ENCODE measurements around the gene GRAMD2B.

GRAMD2B gene

DNA sequence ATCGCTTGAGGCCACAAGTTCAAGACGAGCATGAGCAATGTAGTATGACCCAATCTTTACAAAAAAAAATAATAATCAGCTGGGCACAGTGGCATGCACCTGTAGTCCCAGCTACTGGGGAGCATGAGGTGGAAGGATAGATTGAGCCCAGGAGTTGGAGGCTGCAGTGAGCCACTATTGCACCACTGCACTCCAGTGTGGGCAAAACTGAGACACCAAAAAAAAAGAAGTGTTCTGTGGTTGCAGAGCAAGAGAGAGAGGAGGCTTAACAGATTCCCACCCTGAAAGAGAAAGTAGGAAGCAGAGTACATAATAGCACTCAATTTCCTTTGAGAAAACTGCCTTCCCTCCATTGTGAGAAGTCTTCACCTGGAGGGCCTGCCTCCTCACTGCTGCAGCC is 119.2 kb downstream of the GRAMD2B start:
- DNase-seq (ENCODE audit: low read depth) = no peak

DNA sequence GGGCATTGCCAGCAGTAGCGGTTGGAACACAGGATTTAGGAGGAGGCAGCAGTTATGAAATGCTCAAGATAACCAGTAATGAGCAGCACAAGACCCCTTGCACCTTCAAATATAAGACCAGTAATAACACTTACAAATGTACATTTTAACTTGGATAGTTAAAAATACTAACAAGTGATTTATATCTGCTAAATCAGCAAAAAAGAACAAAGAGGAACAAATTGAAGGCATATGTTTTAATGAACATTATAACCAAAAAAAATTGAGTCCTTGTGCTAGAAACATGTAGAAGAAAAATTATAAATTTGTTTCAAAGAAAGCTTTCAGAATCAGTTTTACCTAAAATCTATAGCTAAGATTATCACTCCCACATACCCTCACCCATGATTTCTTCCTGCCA is 119.8 kb downstream of the GRAMD2B start:
- no peak for DNase-seq (ENCODE audit: low read depth)

DNA sequence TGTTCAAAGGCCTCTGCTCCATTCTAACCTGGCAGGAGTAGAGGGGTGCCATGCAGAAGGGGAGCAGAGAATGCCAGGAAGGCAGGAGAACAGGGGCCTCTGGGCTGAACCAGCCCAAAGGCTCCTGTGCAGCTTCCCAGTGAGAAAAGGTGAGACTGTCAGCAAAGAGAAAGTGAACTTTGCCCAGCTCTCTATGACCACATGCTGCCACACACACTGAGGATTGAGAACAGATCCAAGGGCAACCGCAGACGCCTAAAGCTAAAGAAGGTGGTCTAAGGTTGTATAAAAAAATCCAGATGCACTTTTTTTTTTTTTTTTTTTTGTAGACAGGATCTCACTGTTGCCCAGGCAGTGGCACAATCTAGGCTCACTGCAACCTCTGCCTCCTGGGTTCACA is 120.5 kb downstream of the GRAMD2B start:
- no peak for DNase-seq (ENCODE audit: low read depth)

Data from stimulated activated CD4-positive, alpha-beta T cell treated with anti-CD3 and anti-CD28 coated beads, Interleukin-2, amount 100 ng/mL, for 4 hours (primary cell).